Measurements from ENCODE around the gene GNRHR. TPM values are rescaled to one million over a fixed set of nuclear protein-coding genes. Genes with fewer than 3 reads are reported as not detected.

GNRHR gene
- total and polyA plus RNA-seq, 2 experiments from 2014 or later, result 0.10 TPM; not detected in 1

GRCh38 chr4:67787311-67787710 lies 33.1 kb upstream of the GNRHR start:
- Histone ChIP-seq H3F3A (replicated peaks; ENCODE audit: low read depth) (no peaks in the 10 kb centered on the region), H3K4me3 (no peak overlapping the region), H2AFZ (no peak overlapping the region), H3K27ac (ENCODE audit: low read depth) (no peak overlapping the region), H3K4me2 (no peak overlapping the region), H3K79me2 (replicated peaks; ENCODE audit: insufficient read depth) (no peaks in the 10 kb centered on the region), H4K20me1 (replicated peaks; ENCODE audit: insufficient read depth) (no peaks in the 10 kb centered on the region), H3K4me1 (ENCODE audit: insufficient read depth) (no peaks in the 10 kb centered on the region), H3K9me2 (ENCODE audit: insufficient read depth) (peaks cover 9% of the 10 kb centered on the region; the same call in 1 of the 2 replicates), H3K27me3 (ENCODE audit: insufficient read depth) (no peaks in the 10 kb centered on the region), H3K36me3 (ENCODE audit: insufficient read depth) (no peaks in the 10 kb centered on the region)
- Mint-ChIP-seq H3K4me1 (no peaks in the 10 kb centered on the region), H3K4me3 (no peak overlapping the region), H3K27ac (no peak overlapping the region), H3K36me3 (ENCODE audit: low read depth) (no peaks in the 10 kb centered on the region), H3K27me3 (ENCODE audit: insufficient read depth, low read depth, poor library complexity) (no peaks in the 10 kb centered on the region), H3K9me3 (no peaks in the 10 kb centered on the region)
- TF ChIP-seq EZH2 (IDR thresholded peaks at IDR 0.05; ENCODE audit: low read depth, unreplicated experiment) (no peak), REST (IDR thresholded peaks at IDR 0.05; ENCODE audit: unreplicated experiment) (no peak), ZNF331 (CRISPR knock-in tag; IDR thresholded peaks at IDR 0.05; ENCODE audit: low read depth) (no peak)
- ATAC-seq, result no peak
- no peak for DNase-seq (ENCODE audit: low spot score)

DNA sequence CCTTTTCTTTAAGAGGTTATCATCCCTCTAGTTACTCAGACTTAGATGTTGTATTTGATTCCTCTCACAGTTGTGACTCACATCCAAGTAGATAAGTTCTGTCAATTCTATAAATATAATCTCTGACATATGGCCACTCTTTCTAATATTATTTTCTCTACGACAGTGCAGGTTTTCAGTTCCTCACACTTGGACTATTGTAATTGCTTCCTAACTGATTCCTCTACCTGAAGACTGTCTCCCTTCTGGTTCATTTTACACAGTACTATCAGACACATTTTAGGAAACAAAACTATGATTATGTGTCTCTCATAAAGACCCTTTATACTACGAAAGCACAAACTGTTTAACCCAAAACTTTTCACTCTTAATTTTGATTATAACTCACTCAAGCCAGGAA lies 31.3 kb upstream of the GNRHR start:
- Histone ChIP-seq H3K27me3 (ENCODE audit: insufficient read depth) (no peaks in the 10 kb centered on the region), H3F3A (replicated peaks; ENCODE audit: low read depth) (no peaks in the 10 kb centered on the region), H4K20me1 (replicated peaks; ENCODE audit: insufficient read depth) (no peaks in the 10 kb centered on the region), H3K4me2 (no peak overlapping the region), H3K9me2 (ENCODE audit: insufficient read depth) (peaks cover 9% of the 10 kb centered on the region; the same call in 1 of the 2 replicates), H3K4me3 (no peak overlapping the region), H3K27ac (ENCODE audit: low read depth) (no peak overlapping the region), H2AFZ (no peak overlapping the region), H3K36me3 (ENCODE audit: insufficient read depth) (no peaks in the 10 kb centered on the region), H3K79me2 (replicated peaks; ENCODE audit: insufficient read depth) (no peaks in the 10 kb centered on the region), H3K4me1 (ENCODE audit: insufficient read depth) (no peaks in the 10 kb centered on the region)
- Mint-ChIP-seq H3K4me3 (no peak overlapping the region), H3K27ac (no peak overlapping the region), H3K36me3 (ENCODE audit: low read depth) (no peaks in the 10 kb centered on the region), H3K9me3 (no peaks in the 10 kb centered on the region), H3K4me1 (no peaks in the 10 kb centered on the region), H3K27me3 (ENCODE audit: insufficient read depth, low read depth, poor library complexity) (no peaks in the 10 kb centered on the region)
- no peak for DNase-seq (ENCODE audit: low spot score)
- no peak for ATAC-seq
- TF ChIP-seq CREB1 (CRISPR knock-in tag; IDR thresholded peaks at IDR 0.05; ENCODE audit: low read depth) (no peak), EZH2 (IDR thresholded peaks at IDR 0.05; ENCODE audit: low read depth, unreplicated experiment) (no peak), STAT1 (IDR thresholded peaks at IDR 0.05; ENCODE audit: unreplicated experiment) (no peak), NANOG (IDR thresholded peaks at IDR 0.05; ENCODE audit: borderline replicate concordance) (no peak), JUNB (IDR thresholded peaks at IDR 0.05; ENCODE audit: unreplicated experiment) (no peak), EZH2phosphoT487 (IDR thresholded peaks at IDR 0.05; ENCODE audit: unreplicated experiment) (no peak), POLR2AphosphoS5 (IDR thresholded peaks at IDR 0.05; ENCODE audit: low read depth) (no peak)
- TF ChIP-seq, protein P1, sequence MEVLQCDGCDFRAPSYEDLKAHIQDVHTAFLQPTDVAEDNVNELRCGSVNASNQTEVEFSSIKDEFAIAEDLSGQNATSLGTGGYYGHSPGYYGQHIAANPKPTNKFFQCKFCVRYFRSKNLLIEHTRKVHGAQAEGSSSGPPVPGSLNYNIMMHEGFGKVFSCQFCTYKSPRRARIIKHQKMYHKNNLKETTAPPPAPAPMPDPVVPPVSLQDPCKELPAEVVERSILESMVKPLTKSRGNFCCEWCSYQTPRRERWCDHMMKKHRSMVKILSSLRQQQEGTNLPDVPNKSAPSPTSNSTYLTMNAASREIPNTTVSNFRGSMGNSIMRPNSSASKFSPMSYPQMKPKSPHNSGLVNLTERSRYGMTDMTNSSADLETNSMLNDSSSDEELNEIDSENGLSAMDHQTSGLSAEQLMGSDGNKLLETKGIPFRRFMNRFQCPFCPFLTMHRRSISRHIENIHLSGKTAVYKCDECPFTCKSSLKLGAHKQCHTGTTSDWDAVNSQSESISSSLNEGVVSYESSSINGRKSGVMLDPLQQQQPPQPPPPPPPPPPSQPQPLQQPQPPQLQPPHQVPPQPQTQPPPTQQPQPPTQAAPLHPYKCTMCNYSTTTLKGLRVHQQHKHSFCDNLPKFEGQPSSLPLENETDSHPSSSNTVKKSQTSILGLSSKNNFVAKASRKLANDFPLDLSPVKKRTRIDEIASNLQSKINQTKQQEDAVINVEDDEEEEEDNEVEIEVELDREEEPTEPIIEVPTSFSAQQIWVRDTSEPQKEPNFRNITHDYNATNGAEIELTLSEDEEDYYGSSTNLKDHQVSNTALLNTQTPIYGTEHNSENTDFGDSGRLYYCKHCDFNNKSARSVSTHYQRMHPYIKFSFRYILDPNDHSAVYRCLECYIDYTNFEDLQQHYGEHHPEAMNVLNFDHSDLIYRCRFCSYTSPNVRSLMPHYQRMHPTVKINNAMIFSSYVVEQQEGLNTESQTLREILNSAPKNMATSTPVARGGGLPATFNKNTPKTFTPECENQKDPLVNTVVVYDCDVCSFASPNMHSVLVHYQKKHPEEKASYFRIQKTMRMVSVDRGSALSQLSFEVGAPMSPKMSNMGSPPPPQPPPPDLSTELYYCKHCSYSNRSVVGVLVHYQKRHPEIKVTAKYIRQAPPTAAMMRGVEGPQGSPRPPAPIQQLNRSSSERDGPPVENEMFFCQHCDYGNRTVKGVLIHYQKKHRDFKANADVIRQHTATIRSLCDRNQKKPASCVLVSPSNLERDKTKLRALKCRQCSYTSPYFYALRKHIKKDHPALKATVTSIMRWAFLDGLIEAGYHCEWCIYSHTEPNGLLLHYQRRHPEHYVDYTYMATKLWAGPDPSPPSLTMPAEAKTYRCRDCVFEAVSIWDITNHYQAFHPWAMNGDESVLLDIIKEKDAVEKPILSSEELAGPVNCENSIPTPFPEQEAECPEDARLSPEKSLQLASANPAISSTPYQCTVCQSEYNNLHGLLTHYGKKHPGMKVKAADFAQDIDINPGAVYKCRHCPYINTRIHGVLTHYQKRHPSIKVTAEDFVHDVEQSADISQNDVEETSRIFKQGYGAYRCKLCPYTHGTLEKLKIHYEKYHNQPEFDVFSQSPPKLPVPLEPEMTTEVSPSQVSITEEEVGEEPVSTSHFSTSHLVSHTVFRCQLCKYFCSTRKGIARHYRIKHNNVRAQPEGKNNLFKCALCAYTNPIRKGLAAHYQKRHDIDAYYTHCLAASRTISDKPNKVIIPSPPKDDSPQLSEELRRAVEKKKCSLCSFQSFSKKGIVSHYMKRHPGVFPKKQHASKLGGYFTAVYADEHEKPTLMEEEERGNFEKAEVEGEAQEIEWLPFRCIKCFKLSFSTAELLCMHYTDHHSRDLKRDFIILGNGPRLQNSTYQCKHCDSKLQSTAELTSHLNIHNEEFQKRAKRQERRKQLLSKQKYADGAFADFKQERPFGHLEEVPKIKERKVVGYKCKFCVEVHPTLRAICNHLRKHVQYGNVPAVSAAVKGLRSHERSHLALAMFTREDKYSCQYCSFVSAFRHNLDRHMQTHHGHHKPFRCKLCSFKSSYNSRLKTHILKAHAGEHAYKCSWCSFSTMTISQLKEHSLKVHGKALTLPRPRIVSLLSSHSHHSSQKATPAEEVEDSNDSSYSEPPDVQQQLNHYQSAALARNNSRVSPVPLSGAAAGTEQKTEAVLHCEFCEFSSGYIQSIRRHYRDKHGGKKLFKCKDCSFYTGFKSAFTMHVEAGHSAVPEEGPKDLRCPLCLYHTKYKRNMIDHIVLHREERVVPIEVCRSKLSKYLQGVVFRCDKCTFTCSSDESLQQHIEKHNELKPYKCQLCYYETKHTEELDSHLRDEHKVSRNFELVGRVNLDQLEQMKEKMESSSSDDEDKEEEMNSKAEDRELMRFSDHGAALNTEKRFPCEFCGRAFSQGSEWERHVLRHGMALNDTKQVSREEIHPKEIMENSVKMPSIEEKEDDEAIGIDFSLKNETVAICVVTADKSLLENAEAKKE (CRISPR knock-in tag; IDR thresholded peaks at IDR 0.05), result no peak
- TF ChIP-seq, protein P2, sequence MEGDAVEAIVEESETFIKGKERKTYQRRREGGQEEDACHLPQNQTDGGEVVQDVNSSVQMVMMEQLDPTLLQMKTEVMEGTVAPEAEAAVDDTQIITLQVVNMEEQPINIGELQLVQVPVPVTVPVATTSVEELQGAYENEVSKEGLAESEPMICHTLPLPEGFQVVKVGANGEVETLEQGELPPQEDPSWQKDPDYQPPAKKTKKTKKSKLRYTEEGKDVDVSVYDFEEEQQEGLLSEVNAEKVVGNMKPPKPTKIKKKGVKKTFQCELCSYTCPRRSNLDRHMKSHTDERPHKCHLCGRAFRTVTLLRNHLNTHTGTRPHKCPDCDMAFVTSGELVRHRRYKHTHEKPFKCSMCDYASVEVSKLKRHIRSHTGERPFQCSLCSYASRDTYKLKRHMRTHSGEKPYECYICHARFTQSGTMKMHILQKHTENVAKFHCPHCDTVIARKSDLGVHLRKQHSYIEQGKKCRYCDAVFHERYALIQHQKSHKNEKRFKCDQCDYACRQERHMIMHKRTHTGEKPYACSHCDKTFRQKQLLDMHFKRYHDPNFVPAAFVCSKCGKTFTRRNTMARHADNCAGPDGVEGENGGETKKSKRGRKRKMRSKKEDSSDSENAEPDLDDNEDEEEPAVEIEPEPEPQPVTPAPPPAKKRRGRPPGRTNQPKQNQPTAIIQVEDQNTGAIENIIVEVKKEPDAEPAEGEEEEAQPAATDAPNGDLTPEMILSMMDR (conservative IDR thresholded peaks at IDR 0.05; ENCODE audit: low read depth in 2 of 2), result no peak

All from GM23338 (cell line).